Right atrium auricular region (tissue), 2 donors: ENCODE measurements around the gene PMEPA1. TPM values are rescaled to one million over a fixed set of nuclear protein-coding genes. Genes with fewer than 3 reads are reported as not detected.

Experiments used
- DNase-seq: peaks from one replicate; pipeline ENCODE4 v3.0.0-alpha.2; 2019; ENCODE audit warnings: low spot score
- H3K27ac ChIP-seq, 2 donors: fragments of 200-600 bp; sonication (generic); 1 replicate in 1 of 2; 2 replicates in 1 of 2; pipeline ENCODE4 v1.5.1; 2016 to 2019
- H3K27me3 ChIP-seq, 2 donors: fragments of 200-600 bp; sonication (generic); one replicate each; pipeline versions ENCODE4 v1.5.1 to v1.6.0; 2017 to 2019
- H3K36me3 ChIP-seq: fragments of 200-600 bp; sonication (generic); one replicate; pipeline ENCODE4 v1.5.1; 2016
- H3K4me1 ChIP-seq, 2 donors: fragments of 200-600 bp; sonication (generic); one replicate each; pipeline versions ENCODE4 v1.5.1 to v1.6.0; 2017 to 2019
- H3K4me3 ChIP-seq, 2 donors: fragments of 200-600 bp; sonication (generic); 1 replicate in 1 of 2; 2 replicates in 1 of 2; pipeline ENCODE4 v1.5.1; 2017 to 2019; ENCODE audit warnings: mild to moderate bottlenecking in 1 of 2, moderate library complexity in 1 of 2
- H3K9me3 ChIP-seq, 2 donors: fragments of 200-600 bp; sonication (generic); one replicate each; pipeline ENCODE4 v1.5.1; 2019
- total RNA-seq, 2 donors: library from RNA; depleted of rRNA; stranded (reverse); fragments of >200 nt; gene quantifications; one replicate each; pipeline ENCODE4 v1.1.0, GENCODE V29; 2016
- TF ChIP-seq, protein P1 (sequence below), 2 donors: fragments of 200-600 bp; sonication (generic); IDR thresholded peaks; one replicate each; pipeline ENCODE4 v1.5.1; 2019; ENCODE audit warnings: antibody characterized with exemption in 2 of 2

PMEPA1 gene
- total RNA-seq, 2 donors from 2014 or later = 12.5 to 16.7 TPM

- Histone ChIP-seq H3K36me3 (no peaks in the 10 kb centered on the region), H3K27me3 (no peaks in the 10 kb centered on the region), H3K4me3 (peak overlapping the region; percentile 14 to 39), H3K4me1 (peaks cover 0 to 35% of the 10 kb centered on the region in 2 donors), H3K9me3 (no peaks in the 10 kb centered on the region), H3K27ac (peak overlapping the region; percentile 85)
- DNase-seq = peak; percentile 84
- TF ChIP-seq, protein P1, sequence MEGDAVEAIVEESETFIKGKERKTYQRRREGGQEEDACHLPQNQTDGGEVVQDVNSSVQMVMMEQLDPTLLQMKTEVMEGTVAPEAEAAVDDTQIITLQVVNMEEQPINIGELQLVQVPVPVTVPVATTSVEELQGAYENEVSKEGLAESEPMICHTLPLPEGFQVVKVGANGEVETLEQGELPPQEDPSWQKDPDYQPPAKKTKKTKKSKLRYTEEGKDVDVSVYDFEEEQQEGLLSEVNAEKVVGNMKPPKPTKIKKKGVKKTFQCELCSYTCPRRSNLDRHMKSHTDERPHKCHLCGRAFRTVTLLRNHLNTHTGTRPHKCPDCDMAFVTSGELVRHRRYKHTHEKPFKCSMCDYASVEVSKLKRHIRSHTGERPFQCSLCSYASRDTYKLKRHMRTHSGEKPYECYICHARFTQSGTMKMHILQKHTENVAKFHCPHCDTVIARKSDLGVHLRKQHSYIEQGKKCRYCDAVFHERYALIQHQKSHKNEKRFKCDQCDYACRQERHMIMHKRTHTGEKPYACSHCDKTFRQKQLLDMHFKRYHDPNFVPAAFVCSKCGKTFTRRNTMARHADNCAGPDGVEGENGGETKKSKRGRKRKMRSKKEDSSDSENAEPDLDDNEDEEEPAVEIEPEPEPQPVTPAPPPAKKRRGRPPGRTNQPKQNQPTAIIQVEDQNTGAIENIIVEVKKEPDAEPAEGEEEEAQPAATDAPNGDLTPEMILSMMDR (IDR thresholded peaks at IDR 0.05) = peak in 1 of 2 donors; percentile 23
These were observed 38.9 kb upstream of the PMEPA1 start for GRCh38 chr20:57748601-57749130.

- DNase-seq = no peak
- TF ChIP-seq, protein P1 (IDR thresholded peaks at IDR 0.05) = no peak
- Histone ChIP-seq H3K4me3 (peak overlapping the region; percentile 14 to 39), H3K4me1 (peaks cover 0 to 35% of the 10 kb centered on the region in 2 donors), H3K27ac (peak overlapping the region; percentile 85), H3K9me3 (no peaks in the 10 kb centered on the region), H3K27me3 (no peaks in the 10 kb centered on the region), H3K36me3 (no peaks in the 10 kb centered on the region)
These were observed 38.2 kb upstream of the PMEPA1 start for GRCh38 chr20:57747861-57748481.

GRCh38 chr20:57746832-57747404 is 37.1 kb upstream of the PMEPA1 start:
- H3K4me3 ChIP-seq = no peak overlapping the region
- H3K4me1 ChIP-seq = peaks cover 0 to 35% of the 10 kb centered on the region in 2 donors
- no peaks in the 10 kb centered on the region for H3K36me3 ChIP-seq
- peak overlapping the region in 1 of 2 donors; percentile 26 for H3K27ac ChIP-seq
- TF ChIP-seq, protein P1 (IDR thresholded peaks at IDR 0.05) = no peak
- no peaks in the 10 kb centered on the region for H3K9me3 ChIP-seq
- no peaks in the 10 kb centered on the region for H3K27me3 ChIP-seq
- DNase-seq = no peak

GRCh38 chr20:57746201-57746600 is 36.4 kb upstream of the PMEPA1 start:
- Histone ChIP-seq H3K9me3 (no peaks in the 10 kb centered on the region), H3K4me1 (peaks cover 0 to 35% of the 10 kb centered on the region in 2 donors), H3K27me3 (no peaks in the 10 kb centered on the region), H3K4me3 (no peak overlapping the region), H3K27ac (no peak overlapping the region), H3K36me3 (no peaks in the 10 kb centered on the region)
- DNase-seq = no peak
- TF ChIP-seq, protein P1 (IDR thresholded peaks at IDR 0.05) = no peak

DNA sequence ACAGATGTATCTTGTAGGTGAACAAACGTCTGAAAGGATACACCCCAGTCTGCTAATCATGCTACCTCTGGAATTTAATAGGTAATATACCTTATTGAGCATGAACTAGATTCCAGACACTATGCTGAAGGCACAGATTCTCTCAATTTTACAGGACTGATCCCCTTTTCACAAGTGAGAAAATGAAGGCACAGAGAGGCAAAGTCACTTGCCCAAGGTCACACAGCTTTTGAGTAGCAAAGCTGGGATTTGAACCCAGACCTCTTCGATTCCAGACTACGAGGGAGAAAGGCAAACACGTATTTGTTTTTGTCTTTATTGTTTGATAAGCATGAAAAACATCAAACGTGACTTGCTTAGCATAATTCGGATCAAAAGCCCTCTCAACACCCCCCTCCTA is 34.4 kb upstream of the PMEPA1 start:
- TF ChIP-seq, protein P1 (IDR thresholded peaks at IDR 0.05) = no peak
- no peaks in the 10 kb centered on the region for H3K36me3 ChIP-seq

More for the DNA sequence above, 34.4 kb upstream of the PMEPA1 start:
- H3K27ac ChIP-seq = no peak overlapping the region
- H3K4me3 ChIP-seq = no peak overlapping the region
- H3K9me3 ChIP-seq = no peaks in the 10 kb centered on the region
- H3K27me3 ChIP-seq = no peaks in the 10 kb centered on the region
- peaks cover 0 to 24% of the 10 kb centered on the region in 2 donors for H3K4me1 ChIP-seq
- DNase-seq = no peak
